Astrocyte (in vitro differentiated cells and primary cell): ENCODE results near the gene MESP2. TPM values are rescaled to one million over a fixed set of nuclear protein-coding genes. Genes with fewer than 3 reads are reported as not detected.

Experiments
- DNase-seq: peaks from one replicate; pipeline ENCODE4 v3.0.0-alpha.2; 2010; ENCODE audit warnings: low read depth
- FAIRE-seq: peaks from 2 replicates; lab custom pipeline; 2011; peaks lifted over from hg19 to GRCh38; lab: Jason Lieb, UNC
- H2AFZ ChIP-seq: 2 replicates; pipeline ENCODE4 v1.6.0; 2012; ENCODE audit warnings: low read depth, low read length, inconsistent platforms
- H3K27ac ChIP-seq: 2 replicates; pipeline ENCODE4 v1.5.1; 2011; ENCODE audit warnings: low read depth, low read length, inconsistent platforms
- H3K27me3 ChIP-seq: 2 replicates; pipeline ENCODE4 v1.6.0; 2011; ENCODE audit warnings: low read length, inconsistent platforms; ENCODE audit not compliant: insufficient read depth
- H3K36me3 ChIP-seq: 2 replicates; pipeline ENCODE4 v1.5.1; 2011; ENCODE audit warnings: low read length, inconsistent platforms; ENCODE audit not compliant: insufficient read depth
- H3K4me1 ChIP-seq: 2 replicates; pipeline ENCODE4 v1.5.1; 2011; ENCODE audit warnings: low read length, inconsistent platforms; ENCODE audit not compliant: insufficient read depth
- H3K4me2 ChIP-seq: 2 replicates; pipeline ENCODE4 v1.6.0; 2012; ENCODE audit warnings: low read length, inconsistent platforms
- H3K4me3 ChIP-seq: 2 replicates; pipeline ENCODE4 v1.5.1; 2011; ENCODE audit warnings: low read depth, mild to moderate bottlenecking, low read length, inconsistent platforms; ENCODE audit not compliant: insufficient read depth
- H3K79me2 ChIP-seq: 2 replicates; pipeline ENCODE4 v1.6.0; 2012; ENCODE audit warnings: mild to moderate bottlenecking, low read length, inconsistent platforms; ENCODE audit not compliant: insufficient read depth
- H3K9ac ChIP-seq: 2 replicates; pipeline ENCODE4 v1.6.0; 2012; ENCODE audit warnings: mild to moderate bottlenecking, low read length, inconsistent platforms
- H3K9me3 ChIP-seq: 2 replicates; pipeline ENCODE4 v1.5.1; 2012; ENCODE audit warnings: low read depth, mild to moderate bottlenecking, low read length, inconsistent platforms; ENCODE audit not compliant: insufficient read depth
- H4K20me1 ChIP-seq: 2 replicates; pipeline ENCODE4 v1.6.0; 2012; ENCODE audit warnings: low read length, inconsistent platforms; ENCODE audit not compliant: insufficient read depth
- H3K27ac Mint-ChIP-seq: one replicate; pipeline ENCODE4 v1.8.0; 2021; ENCODE audit warnings: mild to moderate bottlenecking, mixed read lengths; ENCODE audit not compliant: unreplicated experiment
- H3K27me3 Mint-ChIP-seq: one replicate; pipeline ENCODE4 v1.8.0; 2021; ENCODE audit warnings: low read depth, mixed read lengths; ENCODE audit not compliant: unreplicated experiment
- H3K36me3 Mint-ChIP-seq: one replicate; pipeline ENCODE4 v1.8.0; 2021; ENCODE audit warnings: low read depth, mixed read lengths; ENCODE audit not compliant: unreplicated experiment
- H3K4me1 Mint-ChIP-seq: one replicate; pipeline ENCODE4 v1.8.0; 2021; ENCODE audit warnings: low read depth, mixed read lengths; ENCODE audit not compliant: unreplicated experiment
- H3K4me3 Mint-ChIP-seq: one replicate; pipeline ENCODE4 v1.8.0; 2021; ENCODE audit warnings: mild to moderate bottlenecking, moderate library complexity, mixed read lengths; ENCODE audit not compliant: unreplicated experiment
- H3K9me3 Mint-ChIP-seq: one replicate; pipeline ENCODE4 v1.8.0; 2021; ENCODE audit warnings: mild to moderate bottlenecking, mixed read lengths; ENCODE audit not compliant: unreplicated experiment
- CTCF ChIP-seq: IDR thresholded peaks from 2 replicates; pipeline ENCODE4 v1.5.1; 2011; ENCODE audit warnings: low read depth, mild to moderate bottlenecking, inconsistent platforms, low read length, moderate library complexity; ENCODE audit not compliant: insufficient read depth
- EZH2 ChIP-seq: IDR thresholded peaks from 2 replicates; pipeline ENCODE4 v1.6.1; 2012; ENCODE audit warnings: mild to moderate bottlenecking, low read length, inconsistent platforms; ENCODE audit not compliant: insufficient read depth
- total RNA-seq: library from RNA; stranded (reverse); gene quantifications from 2 replicates; pipeline ENCODE4 v1.2.1, GENCODE V29; 2021

Gene MESP2
- total RNA-seq, 1 donor from 2014 or later = not detected

DNA sequence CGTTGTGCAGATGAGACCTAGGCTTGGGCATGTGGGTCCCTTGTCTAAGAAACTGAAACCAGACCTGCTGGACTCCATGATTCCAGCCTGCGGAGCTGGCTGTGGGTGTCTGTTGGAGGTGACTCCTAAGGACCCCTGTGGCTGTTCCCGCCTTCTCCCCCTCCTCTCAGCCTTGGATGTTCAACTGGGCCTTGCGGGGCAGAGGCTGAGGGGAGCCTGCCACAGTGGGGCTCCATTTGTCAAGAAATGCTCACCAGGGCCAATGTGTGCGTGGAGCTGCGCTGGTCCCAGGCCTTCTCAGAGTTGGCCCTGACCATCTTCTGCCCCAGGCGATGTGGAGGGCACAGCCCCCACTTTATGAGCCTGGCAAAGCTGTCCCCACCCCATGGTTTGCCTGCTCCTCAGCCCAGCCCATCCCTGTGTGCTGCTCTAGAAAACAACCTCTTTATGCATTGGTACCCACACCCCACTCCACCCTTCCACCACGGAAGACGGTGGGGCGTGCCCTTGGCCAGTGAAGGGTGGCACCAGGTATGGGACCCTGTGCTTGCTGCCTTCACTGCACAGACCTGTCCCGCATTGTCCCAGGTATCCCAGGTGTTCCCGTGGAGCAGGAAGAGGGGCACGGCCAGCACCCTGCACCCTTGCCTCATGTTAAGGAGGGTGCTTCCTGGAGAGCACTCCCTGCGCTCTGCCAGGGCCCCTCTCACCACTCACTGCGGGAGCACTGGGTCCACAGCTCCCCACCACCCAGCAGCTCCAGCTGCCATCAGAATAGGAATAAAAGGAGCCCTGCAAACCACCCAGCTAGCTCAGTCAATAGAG lies 7.9 kb downstream of the MESP2 start:
- Histone ChIP-seq H3K9me3 (no peaks in the 10 kb centered on the region), H3K36me3 (peaks cover 12% of the 10 kb centered on the region), H3K79me2 (no peaks in the 10 kb centered on the region), H3K4me1 (peaks cover 18% of the 10 kb centered on the region), H3K9ac (no peak overlapping the region), H3K27ac (no peak overlapping the region), H4K20me1 (no peaks in the 10 kb centered on the region), H3K27me3 (no peaks in the 10 kb centered on the region), H3K4me2 (no peak overlapping the region), H3K4me3 (no peak overlapping the region), H2AFZ (no peak overlapping the region)
- peaks cover 3% of the 10 kb centered on the region for H3K27me3 Mint-ChIP-seq
- H3K36me3 Mint-ChIP-seq = no peaks in the 10 kb centered on the region
- DNase-seq (no peak), FAIRE-seq (no peak)
- TF ChIP-seq EZH2 (no peak), CTCF (no peak)
- peaks cover 12% of the 10 kb centered on the region for H3K9me3 Mint-ChIP-seq
- peaks cover 10% of the 10 kb centered on the region for H3K4me1 Mint-ChIP-seq
- H3K27ac Mint-ChIP-seq = no peak overlapping the region
- H3K4me3 Mint-ChIP-seq = no peak overlapping the region

DNA sequence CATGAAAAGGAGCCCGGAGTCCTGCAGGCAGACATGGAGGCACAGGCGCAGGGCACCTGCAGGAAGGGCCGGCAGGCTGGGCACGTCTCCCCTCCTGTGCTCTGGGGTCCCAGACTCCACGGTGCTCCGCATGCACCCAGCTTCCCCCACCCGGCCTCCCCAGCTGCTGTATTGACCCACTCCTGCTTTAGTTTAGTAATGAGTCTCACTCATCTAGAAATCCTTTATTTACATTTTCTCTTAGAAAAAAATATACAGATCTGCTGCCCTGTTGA lies 8.5 kb downstream of the MESP2 start:
- TF ChIP-seq EZH2 (no peak), CTCF (no peak)
- no peak overlapping the region for H3K4me3 Mint-ChIP-seq
- H4K20me1 ChIP-seq = no peaks in the 10 kb centered on the region
- H3K27me3 ChIP-seq = no peaks in the 10 kb centered on the region
- no peaks in the 10 kb centered on the region for H3K36me3 Mint-ChIP-seq
- H3K4me3 ChIP-seq = no peak overlapping the region
- H3K9me3 ChIP-seq = no peaks in the 10 kb centered on the region
- H2AFZ ChIP-seq = no peak overlapping the region
- peaks cover 12% of the 10 kb centered on the region for H3K36me3 ChIP-seq
- peaks cover 18% of the 10 kb centered on the region for H3K4me1 ChIP-seq
- FAIRE-seq (no peak), DNase-seq (no peak)
- H3K27me3 Mint-ChIP-seq = peaks cover 3% of the 10 kb centered on the region
- no peak overlapping the region for H3K9ac ChIP-seq
- no peaks in the 10 kb centered on the region for H3K79me2 ChIP-seq
- H3K9me3 Mint-ChIP-seq = peaks cover 12% of the 10 kb centered on the region
- no peak overlapping the region for H3K27ac ChIP-seq
- H3K4me1 Mint-ChIP-seq = peaks cover 10% of the 10 kb centered on the region
- no peak overlapping the region for H3K4me2 ChIP-seq
- no peak overlapping the region for H3K27ac Mint-ChIP-seq

DNA sequence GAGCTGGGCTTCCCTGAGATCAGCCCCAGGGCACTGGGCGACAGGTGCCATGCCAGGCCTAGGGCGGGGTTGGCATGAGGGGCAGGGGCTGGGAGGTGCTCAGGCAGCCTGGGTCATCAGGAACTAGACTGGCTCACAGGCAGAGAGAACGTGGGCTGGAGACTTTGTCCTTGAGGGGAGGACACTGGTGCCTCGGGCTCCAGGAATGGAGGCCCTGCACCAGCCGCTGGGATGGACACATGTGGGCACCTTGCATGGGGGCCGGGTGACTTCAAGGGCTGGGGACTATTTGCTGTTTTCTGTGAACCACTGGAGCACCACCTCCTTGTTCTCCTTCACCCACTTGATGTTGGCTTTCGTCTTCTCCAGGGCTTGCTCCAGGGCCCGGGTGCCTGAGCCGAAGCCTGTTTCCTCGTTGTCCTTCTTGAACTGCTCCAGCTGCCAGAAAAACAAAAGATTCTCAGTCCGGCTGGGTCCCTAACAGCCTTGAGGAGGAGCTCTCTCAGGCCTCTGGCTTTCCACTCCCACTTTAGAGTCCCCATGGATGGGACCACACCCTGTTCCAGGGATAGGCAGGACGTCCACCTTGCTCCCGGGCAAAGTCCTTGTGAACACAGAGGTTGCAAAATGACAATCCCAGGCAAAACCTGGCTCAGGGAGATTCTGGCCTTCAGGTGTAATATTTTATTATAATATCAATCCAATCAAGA lies 9.1 kb downstream of the MESP2 start:
- H3K27ac Mint-ChIP-seq = no peak overlapping the region
- no peaks in the 10 kb centered on the region for H3K36me3 Mint-ChIP-seq
- TF ChIP-seq CTCF (no peak), EZH2 (no peak)

More for the DNA sequence above, 9.1 kb downstream of the MESP2 start:
- no peak for FAIRE-seq
- H4K20me1 ChIP-seq = no peaks in the 10 kb centered on the region
- H3K79me2 ChIP-seq = no peaks in the 10 kb centered on the region
- peaks cover 12% of the 10 kb centered on the region for H3K36me3 ChIP-seq
- H3K9ac ChIP-seq = no peak overlapping the region
- H3K4me2 ChIP-seq = no peak overlapping the region
- Mint-ChIP-seq H3K9me3 (peaks cover 12% of the 10 kb centered on the region), H3K27me3 (peaks cover 4% of the 10 kb centered on the region), H3K4me1 (peaks cover 10% of the 10 kb centered on the region), H3K4me3 (no peak overlapping the region)
- H3K27me3 ChIP-seq = no peaks in the 10 kb centered on the region
- H2AFZ ChIP-seq = no peak overlapping the region
- peaks cover 18% of the 10 kb centered on the region for H3K4me1 ChIP-seq
- no peak overlapping the region for H3K4me3 ChIP-seq
- no peaks in the 10 kb centered on the region for H3K9me3 ChIP-seq
- DNase-seq = no peak
- no peak overlapping the region for H3K27ac ChIP-seq
